Measurements from ENCODE around the gene HNRNPA3. TPM values are rescaled to one million over a fixed set of nuclear protein-coding genes. Genes with fewer than 3 reads are reported as not detected.

The HNRNPA3 gene
- total RNA-seq, result 32.7 and 38.9 TPM in 2 replicates

DNA sequence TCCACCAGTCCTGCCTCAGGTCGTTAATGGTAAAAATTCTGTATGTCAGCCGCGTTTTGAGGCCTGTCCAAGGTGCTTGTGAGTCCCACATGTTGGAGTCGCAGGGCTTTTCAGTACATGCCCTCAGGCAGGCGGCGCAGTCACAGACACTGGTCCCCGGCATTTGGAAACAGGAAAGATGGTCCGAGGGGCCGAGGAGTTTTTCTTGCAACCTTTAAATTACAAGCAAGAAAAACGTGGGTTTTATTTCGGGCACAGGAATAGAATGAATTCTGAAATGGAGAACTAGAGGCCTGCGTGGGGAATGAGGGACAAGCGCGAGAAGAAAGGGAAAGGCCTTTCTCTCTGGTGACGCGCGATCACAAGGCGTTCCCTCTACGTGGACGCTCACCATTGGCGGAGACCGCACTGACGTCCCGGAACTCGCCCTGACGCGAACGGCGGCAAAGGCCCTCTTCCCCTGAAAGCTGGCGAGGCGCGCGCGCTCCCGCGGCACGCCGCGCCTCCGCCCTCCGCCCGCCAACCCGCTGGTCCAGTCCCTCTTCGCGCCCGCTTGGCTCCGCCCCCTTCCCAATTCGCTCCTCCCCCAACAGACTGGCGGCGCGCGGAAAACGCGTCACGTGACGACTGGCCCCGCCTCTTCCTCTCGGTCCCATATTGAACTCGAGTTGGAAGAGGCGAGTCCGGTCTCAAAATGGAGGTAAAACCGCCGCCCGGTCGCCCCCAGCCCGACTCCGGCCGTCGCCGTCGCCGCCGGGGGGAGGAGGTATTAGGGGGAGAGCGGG is at the start of gene HNRNPA3:
HNRNPA3 (plus strand) TSS at position 689 of the 785 bp plus-strand sequence; CDS start at position 695, 6 bp downstream.

GRCh38 chr2:177264693-177265587 is 52.3 kb downstream of the HNRNPA3 start, which contains the start of gene NFE2L2:
Gene NFE2L2, minus strand, starts transcription at chr2:177264727. Its CDS starts 151 bp downstream, at chr2:177264576.

Small RNAs within 50 kb of the gene (small RNA-seq; reads per million reads assigned to genes)
- gene MIR3128 (not detected), gene RF00019 (not detected)

Other genes with a start within 250 kb of the HNRNPA3 start
- gene NFE2L2, start 51.9 kb downstream of the HNRNPA3 start, total RNA-seq, result 46.1 and 60.6 TPM in 2 replicates
- 25.4 and 33.2 TPM in 2 replicates for gene AGPS, start 180.0 kb downstream of the HNRNPA3 start, total RNA-seq

All from subcutaneous preadipocyte (primary cell).